Karpas-422 (cell line): Measurements from ENCODE around the gene TMTC1. TPM values are rescaled to one million over a fixed set of nuclear protein-coding genes. Genes with fewer than 3 reads are reported as not detected.

Source experiments
- DNase-seq: peaks from one replicate; pipeline ENCODE4 v3.0.0-alpha.2; 2015
- H2AFZ ChIP-seq: fragments of 200-600 bp; sonication (generic); 2 replicates; pipeline ENCODE4 v1.6.1; 2014; ENCODE audit warnings: antibody characterized with exemption, low read length, mixed read lengths
- H3K27ac ChIP-seq: fragments of 200-600 bp; sonication (generic); 2 replicates; pipeline ENCODE4 v1.5.1; 2014; ENCODE audit warnings: mild to moderate bottlenecking, low read length, moderate library complexity
- H3K27me3 ChIP-seq: fragments of 200-600 bp; sonication (generic); 2 replicates; pipeline ENCODE4 v1.6.1; 2014; ENCODE audit warnings: low read length, mixed read lengths
- H3K36me3 ChIP-seq: fragments of 200-600 bp; sonication (generic); 2 replicates; pipeline ENCODE4 v1.6.1; 2014; ENCODE audit warnings: low read length, mixed read lengths; ENCODE audit not compliant: insufficient read depth
- H3K4me1 ChIP-seq: fragments of 200-600 bp; sonication (generic); 2 replicates; pipeline ENCODE4 v1.6.1; 2014; ENCODE audit warnings: mild to moderate bottlenecking, low read length, mixed read lengths
- H3K4me2 ChIP-seq: fragments of 200-600 bp; sonication (generic); 2 replicates; pipeline ENCODE4 v1.6.1; 2014; ENCODE audit warnings: low read length, low read depth, mild to moderate bottlenecking; ENCODE audit not compliant: poor library complexity, severe bottlenecking
- H3K4me3 ChIP-seq: fragments of 200-600 bp; sonication (generic); 2 replicates; pipeline ENCODE4 v1.5.1; 2014; ENCODE audit warnings: mild to moderate bottlenecking, antibody characterized with exemption, low read length, mixed read lengths
- H3K79me2 ChIP-seq: fragments of 200-600 bp; sonication (generic); 2 replicates; pipeline ENCODE4 v1.6.1; 2014; ENCODE audit warnings: mild to moderate bottlenecking, low read length, mixed read lengths
- H3K9ac ChIP-seq: fragments of 200-600 bp; sonication (generic); 2 replicates; pipeline ENCODE4 v1.6.0; 2014; ENCODE audit warnings: low read length
- H3K9me2 ChIP-seq: fragments of 200-600 bp; sonication (generic), shearing (Covaris generic); replicated peaks from 2 replicates; pipeline ENCODE4 v1.6.0; 2014; ENCODE audit warnings: mild to moderate bottlenecking, low read length, moderate library complexity; ENCODE audit not compliant: insufficient read depth
- H3K9me3 ChIP-seq: fragments of 300-700, 200-600 bp; sonication (generic); 2 replicates; pipeline ENCODE4 v1.6.1; 2014; ENCODE audit warnings: low read length, mixed read lengths
- H4K20me1 ChIP-seq: fragments of 200-600 bp; sonication (generic); 2 replicates; pipeline ENCODE4 v1.6.1; 2014; ENCODE audit warnings: mild to moderate bottlenecking, antibody characterized with exemption, low read length, low read depth; ENCODE audit not compliant: insufficient read depth
- total RNA-seq: library from RNA; depleted of rRNA; stranded (reverse); fragments of >200 nt; shearing (Covaris generic); gene quantifications from 2 replicates; pipeline ENCODE4 v1.2.3, GENCODE V29; 2014; ENCODE audit warnings: low replicate concordance

Gene TMTC1
- total RNA-seq, 1 experiment from 2014 or later: not detected

DNA sequence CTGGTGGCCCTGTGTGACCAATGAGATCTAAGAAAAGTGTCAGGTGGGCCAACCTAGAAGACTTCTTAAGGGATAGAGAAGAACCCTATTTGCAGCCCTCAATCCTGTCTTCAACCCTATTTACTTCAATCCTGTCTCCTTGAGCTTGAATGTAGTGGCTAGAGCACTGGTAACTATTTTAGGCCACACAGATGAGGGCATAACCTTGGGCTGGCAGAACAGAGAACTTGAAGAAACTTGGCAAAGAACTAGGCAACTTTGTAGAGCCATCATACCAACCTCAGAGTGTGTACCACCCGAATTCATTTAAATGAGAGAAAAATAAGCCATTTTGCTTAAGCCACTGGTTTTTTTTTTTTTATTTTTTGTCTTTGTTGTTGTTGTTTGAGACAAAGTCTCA is 94.8 kb downstream of the TMTC1 start:
- Histone ChIP-seq H2AFZ (no peak overlapping the region), H3K4me2 (no peak overlapping the region), H3K4me1 (no peaks in the 10 kb centered on the region), H3K9me2 (0 out of 2 replicates have a peak, but pooled peaks cover under 1% of the 10 kb centered on the region), H3K27ac (no peak overlapping the region), H4K20me1 (no peaks in the 10 kb centered on the region), H3K9ac (no peak overlapping the region), H3K36me3 (no peaks in the 10 kb centered on the region), H3K27me3 (no peaks in the 10 kb centered on the region), H3K79me2 (no peaks in the 10 kb centered on the region), H3K4me3 (no peak overlapping the region), H3K9me3 (no peaks in the 10 kb centered on the region)
- no peak for DNase-seq

DNA sequence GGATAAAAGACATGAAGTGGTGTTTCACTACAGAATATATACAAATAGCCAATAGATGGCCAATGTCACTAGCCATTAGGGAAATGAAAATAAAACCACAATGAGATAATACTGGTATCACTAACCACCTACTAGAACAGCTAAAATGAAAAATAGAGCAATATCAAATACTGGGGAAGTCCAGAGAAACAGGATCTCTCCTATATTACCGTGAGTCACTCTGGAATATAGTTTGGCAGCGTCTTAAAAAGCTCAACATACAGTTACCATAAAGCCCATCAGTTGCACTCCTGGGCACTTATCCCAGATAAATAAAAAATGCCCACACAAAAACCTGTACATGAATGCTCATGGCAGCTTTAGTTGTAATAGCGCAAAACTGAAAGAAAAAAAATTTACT is 101.7 kb downstream of the TMTC1 start:
- Histone ChIP-seq H3K9ac (no peak overlapping the region), H3K4me3 (no peak overlapping the region)

DNA sequence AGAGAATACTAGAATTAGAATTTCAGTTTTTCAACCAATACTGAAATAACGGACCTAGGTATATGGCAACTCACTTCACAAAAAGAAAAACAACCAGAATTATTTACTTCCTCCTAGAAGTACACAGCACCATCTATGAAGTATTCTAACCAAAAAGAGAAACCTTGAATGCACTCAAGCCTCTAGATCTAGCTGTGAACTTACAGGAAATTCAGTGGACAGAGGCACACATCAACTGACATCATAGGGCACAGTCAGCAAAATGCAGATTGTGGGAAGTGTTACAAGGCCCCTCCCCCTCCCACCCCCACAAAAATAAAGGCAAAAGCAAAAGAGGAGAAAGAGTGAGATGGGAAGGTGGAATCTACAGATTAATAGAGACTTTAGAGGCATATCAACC is 102.4 kb downstream of the TMTC1 start:
- Histone ChIP-seq H3K4me2 (no peak overlapping the region), H3K27me3 (no peaks in the 10 kb centered on the region), H3K36me3 (no peaks in the 10 kb centered on the region), H4K20me1 (no peaks in the 10 kb centered on the region), H3K9me3 (no peaks in the 10 kb centered on the region), H2AFZ (no peak overlapping the region), H3K4me3 (no peak overlapping the region), H3K79me2 (no peaks in the 10 kb centered on the region), H3K4me1 (no peaks in the 10 kb centered on the region), H3K9me2 (no peaks in the 10 kb centered on the region), H3K9ac (no peak overlapping the region), H3K27ac (no peak overlapping the region)
- DNase-seq: no peak

More for the DNA sequence above, 101.7 kb downstream of the TMTC1 start:
- DNase-seq: no peak
- Histone ChIP-seq H3K27ac (no peak overlapping the region), H3K9me2 (no peaks in the 10 kb centered on the region), H3K9me3 (no peaks in the 10 kb centered on the region), H4K20me1 (no peaks in the 10 kb centered on the region), H3K27me3 (no peaks in the 10 kb centered on the region), H2AFZ (no peak overlapping the region), H3K4me2 (no peak overlapping the region), H3K79me2 (no peaks in the 10 kb centered on the region), H3K36me3 (no peaks in the 10 kb centered on the region), H3K4me1 (no peaks in the 10 kb centered on the region)

DNA sequence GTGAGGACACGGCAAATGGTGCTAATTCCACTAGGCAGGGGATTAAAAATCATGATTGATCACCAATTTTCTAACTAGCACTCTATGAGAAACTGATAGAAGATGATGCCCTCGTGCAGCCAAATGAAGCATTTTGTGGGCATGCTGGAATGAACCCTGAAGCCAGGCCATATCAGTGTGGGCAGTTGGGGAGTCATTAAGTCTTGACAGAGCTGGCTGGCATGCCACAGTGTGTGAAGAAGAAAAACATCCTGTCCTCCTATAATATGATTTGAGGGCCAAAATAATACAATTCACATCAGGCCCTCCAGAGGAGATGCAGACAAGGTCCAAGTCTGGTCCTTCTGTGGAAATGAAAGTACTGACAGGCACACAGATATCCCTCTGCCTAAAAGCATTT is 107.1 kb downstream of the TMTC1 start:
- H4K20me1 ChIP-seq: no peaks in the 10 kb centered on the region
- H3K79me2 ChIP-seq: no peaks in the 10 kb centered on the region
- no peaks in the 10 kb centered on the region for H3K4me1 ChIP-seq
- H3K27me3 ChIP-seq: no peaks in the 10 kb centered on the region
- no peak overlapping the region for H3K9ac ChIP-seq
- no peak overlapping the region for H2AFZ ChIP-seq
- no peaks in the 10 kb centered on the region for H3K36me3 ChIP-seq
- H3K9me2 ChIP-seq: no peaks in the 10 kb centered on the region
- H3K4me3 ChIP-seq: no peak overlapping the region
- H3K4me2 ChIP-seq: no peak overlapping the region
- H3K9me3 ChIP-seq: no peaks in the 10 kb centered on the region
- DNase-seq: no peak
- no peak overlapping the region for H3K27ac ChIP-seq

DNA sequence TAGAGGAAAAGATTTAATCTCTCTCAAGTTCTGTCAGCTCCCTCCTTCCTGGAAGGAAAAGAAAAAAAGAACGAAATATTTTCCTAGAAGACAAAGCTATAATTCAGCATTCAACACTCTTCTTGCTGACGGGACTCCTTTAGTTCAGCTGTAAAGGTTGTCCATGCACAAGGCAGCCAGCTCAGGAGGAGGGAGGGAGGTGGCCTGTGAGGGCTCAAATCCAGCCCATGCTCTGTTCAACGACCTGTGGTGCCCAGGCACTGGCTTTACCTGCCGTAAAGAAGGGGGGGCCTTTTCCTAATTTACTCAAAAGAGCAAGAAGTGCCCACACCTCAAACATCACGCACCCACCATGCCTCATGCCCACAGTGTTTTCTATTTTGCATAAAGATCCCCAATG is 109.3 kb downstream of the TMTC1 start:
- Histone ChIP-seq H2AFZ (no peak overlapping the region), H4K20me1 (no peaks in the 10 kb centered on the region), H3K27me3 (no peaks in the 10 kb centered on the region), H3K9me3 (no peaks in the 10 kb centered on the region), H3K9ac (no peak overlapping the region), H3K4me3 (no peak overlapping the region), H3K4me2 (no peak overlapping the region), H3K36me3 (no peaks in the 10 kb centered on the region), H3K27ac (no peak overlapping the region), H3K79me2 (no peaks in the 10 kb centered on the region), H3K9me2 (no peaks in the 10 kb centered on the region), H3K4me1 (no peaks in the 10 kb centered on the region)
- no peak for DNase-seq

DNA sequence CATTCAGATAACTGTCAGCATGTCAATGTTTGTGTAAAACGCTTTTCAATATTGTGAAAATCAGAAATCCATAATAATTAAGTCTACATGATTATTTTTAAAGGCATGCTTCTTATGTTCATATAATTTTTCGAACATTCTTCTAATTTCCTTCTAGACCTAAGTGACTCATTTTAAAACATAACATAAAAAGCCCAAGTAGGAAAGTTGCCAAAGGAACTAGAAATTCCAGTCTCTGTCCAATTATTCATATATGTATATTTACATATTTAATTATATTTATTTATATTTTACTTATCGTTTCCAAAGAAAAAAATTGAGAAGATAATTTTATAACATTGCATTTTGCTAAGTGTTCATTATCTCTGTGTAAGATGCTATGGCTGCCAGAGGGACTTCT is 110.4 kb downstream of the TMTC1 start:
- DNase-seq: no peak
- Histone ChIP-seq H3K27me3 (no peaks in the 10 kb centered on the region), H3K27ac (no peak overlapping the region), H3K9me2 (no peaks in the 10 kb centered on the region), H3K9ac (no peak overlapping the region), H3K36me3 (no peaks in the 10 kb centered on the region), H3K4me1 (no peaks in the 10 kb centered on the region), H3K79me2 (no peaks in the 10 kb centered on the region), H3K4me2 (no peak overlapping the region), H4K20me1 (no peaks in the 10 kb centered on the region), H3K4me3 (no peak overlapping the region), H2AFZ (no peak overlapping the region), H3K9me3 (no peaks in the 10 kb centered on the region)

DNA sequence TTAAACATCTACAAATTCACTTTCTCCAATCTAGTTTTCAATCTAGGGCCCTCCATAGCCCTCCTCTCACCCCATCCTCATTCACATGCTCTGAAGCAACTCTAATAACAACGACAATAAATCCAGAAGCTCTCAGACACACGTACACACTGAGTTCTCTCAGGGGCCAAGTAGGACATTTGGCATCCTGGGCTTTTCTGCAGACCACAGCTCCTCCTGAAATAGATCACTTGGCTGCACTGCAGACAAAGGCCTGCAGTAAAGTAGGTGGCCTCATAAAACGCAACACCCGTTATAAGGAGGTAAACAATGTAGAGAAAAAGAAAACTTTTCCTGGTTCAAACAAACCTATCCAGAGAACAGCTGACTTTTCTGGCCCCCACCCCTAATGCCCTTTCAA is 111.2 kb downstream of the TMTC1 start:
- H3K9me2 ChIP-seq: no peaks in the 10 kb centered on the region
- H3K27me3 ChIP-seq: no peaks in the 10 kb centered on the region
- H3K4me3 ChIP-seq: no peak overlapping the region
- H3K79me2 ChIP-seq: no peaks in the 10 kb centered on the region
- H3K4me2 ChIP-seq: no peak overlapping the region
- no peak overlapping the region for H3K27ac ChIP-seq
- no peaks in the 10 kb centered on the region for H3K36me3 ChIP-seq
- no peak overlapping the region for H2AFZ ChIP-seq
- no peaks in the 10 kb centered on the region for H4K20me1 ChIP-seq
- H3K9me3 ChIP-seq: no peaks in the 10 kb centered on the region
- peaks cover 3% of the 10 kb centered on the region for H3K4me1 ChIP-seq
- H3K9ac ChIP-seq: no peak overlapping the region
- DNase-seq: no peak

DNA sequence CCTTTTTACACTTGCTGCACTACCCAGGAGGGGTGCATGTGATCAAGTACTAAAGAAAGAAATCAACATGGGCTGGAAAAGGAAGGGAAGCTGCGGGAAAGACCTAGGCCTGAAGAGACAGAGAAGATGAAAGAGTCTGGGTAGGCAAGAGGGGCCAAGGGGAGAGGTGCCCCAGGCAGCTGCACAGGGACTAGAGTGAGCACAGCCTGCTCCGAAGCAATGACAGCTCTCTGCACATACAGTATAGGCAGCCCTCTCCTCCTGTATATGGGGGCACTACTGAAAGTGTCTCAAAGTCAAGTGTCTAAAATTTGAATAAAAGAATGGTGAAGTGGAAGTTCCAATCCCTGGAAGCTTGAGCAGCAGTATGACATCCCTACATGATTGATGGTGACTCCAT is 112.0 kb downstream of the TMTC1 start:
- no peaks in the 10 kb centered on the region for H4K20me1 ChIP-seq
- H3K36me3 ChIP-seq: no peaks in the 10 kb centered on the region
- H2AFZ ChIP-seq: no peak overlapping the region
- peaks cover 3% of the 10 kb centered on the region for H3K4me1 ChIP-seq
- H3K9ac ChIP-seq: no peak overlapping the region
- H3K27ac ChIP-seq: no peak overlapping the region
- DNase-seq: no peak
- no peak overlapping the region for H3K4me3 ChIP-seq
- no peaks in the 10 kb centered on the region for H3K9me3 ChIP-seq
- H3K4me2 ChIP-seq: no peak overlapping the region
- H3K27me3 ChIP-seq: no peaks in the 10 kb centered on the region
- no peaks in the 10 kb centered on the region for H3K79me2 ChIP-seq
- H3K9me2 ChIP-seq: no peaks in the 10 kb centered on the region

DNA sequence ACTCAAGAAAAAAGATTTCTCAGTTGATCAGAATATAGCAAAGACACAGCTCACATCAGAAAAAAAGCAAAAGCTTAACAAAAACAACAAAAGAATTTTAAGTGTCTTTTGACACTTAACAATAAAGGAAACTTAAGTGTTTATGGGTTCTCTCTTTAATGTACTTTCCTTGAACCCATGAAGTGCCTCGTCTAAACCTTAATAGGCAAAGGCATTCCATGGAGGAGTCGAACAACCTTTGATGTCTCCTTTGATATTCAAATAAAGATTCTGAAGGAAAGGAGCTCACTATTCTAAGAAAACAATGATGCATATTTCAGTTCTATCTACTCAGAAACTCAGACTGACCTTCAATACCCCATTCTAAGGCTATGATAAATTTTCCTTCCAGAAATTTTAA is 116.7 kb downstream of the TMTC1 start:
- Histone ChIP-seq H3K36me3 (no peaks in the 10 kb centered on the region), H3K9me2 (no peaks in the 10 kb centered on the region), H4K20me1 (no peaks in the 10 kb centered on the region), H3K9ac (no peak overlapping the region), H2AFZ (no peak overlapping the region), H3K4me1 (peaks cover 3% of the 10 kb centered on the region), H3K79me2 (no peaks in the 10 kb centered on the region), H3K9me3 (no peaks in the 10 kb centered on the region), H3K27me3 (no peaks in the 10 kb centered on the region), H3K27ac (no peak overlapping the region), H3K4me3 (no peak overlapping the region), H3K4me2 (no peak overlapping the region)
- DNase-seq: no peak
